ENCODE results near the gene PPBP.

The PPBP gene

GRCh38 chr4:74013264-74013663 lies 25.3 kb upstream of the PPBP start:
- no peak for TF ChIP-seq CTCF (IDR thresholded peaks at IDR 0.05; ENCODE audit: low read length, missing control alignments)
- DNase-seq (ENCODE audit: low read depth), result no peak
- H3K4me3 ChIP-seq (replicated peaks; ENCODE audit: low read depth, low read length), result no peak overlapping the region

- no peak for TF ChIP-seq CTCF (IDR thresholded peaks at IDR 0.05; ENCODE audit: low read length, missing control alignments)
- H3K4me3 ChIP-seq (replicated peaks; ENCODE audit: low read depth, low read length), result no peak overlapping the region
- no peak for DNase-seq (ENCODE audit: low read depth)
These were observed 24.1 kb upstream of the PPBP start for GRCh38 chr4:74012130-74012529.

- DNase-seq (ENCODE audit: low read depth), result no peak
- TF ChIP-seq CTCF (IDR thresholded peaks at IDR 0.05; ENCODE audit: low read length, missing control alignments), result no peak
- no peak overlapping the region for H3K4me3 ChIP-seq (replicated peaks; ENCODE audit: low read depth, low read length)
These were observed 21.3 kb upstream of the PPBP start for GRCh38 chr4:74009307-74009706.

- no peak for TF ChIP-seq CTCF (IDR thresholded peaks at IDR 0.05; ENCODE audit: low read length, missing control alignments)
- DNase-seq (ENCODE audit: low read depth), result peak; percentile 50
- H3K4me3 ChIP-seq (replicated peaks; ENCODE audit: low read depth, low read length), result no peak overlapping the region
These were observed 18.1 kb upstream of the PPBP start for GRCh38 chr4:74006009-74006476.

- TF ChIP-seq CTCF (IDR thresholded peaks at IDR 0.05; ENCODE audit: low read length, missing control alignments), result no peak
- DNase-seq (ENCODE audit: low read depth), result peak; percentile 25
- H3K4me3 ChIP-seq (replicated peaks; ENCODE audit: low read depth, low read length), result no peak overlapping the region
These were observed 17.5 kb upstream of the PPBP start for GRCh38 chr4:74005528-74005927.

GRCh38 chr4:74004668-74005067 lies 16.7 kb upstream of the PPBP start:
- no peak for TF ChIP-seq CTCF (IDR thresholded peaks at IDR 0.05; ENCODE audit: low read length, missing control alignments)
- no peak overlapping the region for H3K4me3 ChIP-seq (replicated peaks; ENCODE audit: low read depth, low read length)
- DNase-seq (ENCODE audit: low read depth), result no peak

GRCh38 chr4:74000301-74000700 lies 12.3 kb upstream of the PPBP start:
- DNase-seq (ENCODE audit: low read depth), result no peak
- H3K4me3 ChIP-seq (replicated peaks; ENCODE audit: low read depth, low read length), result no peak overlapping the region
- no peak for TF ChIP-seq CTCF (IDR thresholded peaks at IDR 0.05; ENCODE audit: low read length, missing control alignments)
